Measurements from ENCODE around the gene TCEA2. TPM values are rescaled to one million over a fixed set of nuclear protein-coding genes. Genes with fewer than 3 reads are reported as not detected.

The TCEA2 gene
- total and polyA plus RNA-seq, 2 of the 13 experiments (the other 11 are each of a cell fraction or from before 2014, with no cell fraction given) = 28.1 to 33.7 TPM

DNA sequence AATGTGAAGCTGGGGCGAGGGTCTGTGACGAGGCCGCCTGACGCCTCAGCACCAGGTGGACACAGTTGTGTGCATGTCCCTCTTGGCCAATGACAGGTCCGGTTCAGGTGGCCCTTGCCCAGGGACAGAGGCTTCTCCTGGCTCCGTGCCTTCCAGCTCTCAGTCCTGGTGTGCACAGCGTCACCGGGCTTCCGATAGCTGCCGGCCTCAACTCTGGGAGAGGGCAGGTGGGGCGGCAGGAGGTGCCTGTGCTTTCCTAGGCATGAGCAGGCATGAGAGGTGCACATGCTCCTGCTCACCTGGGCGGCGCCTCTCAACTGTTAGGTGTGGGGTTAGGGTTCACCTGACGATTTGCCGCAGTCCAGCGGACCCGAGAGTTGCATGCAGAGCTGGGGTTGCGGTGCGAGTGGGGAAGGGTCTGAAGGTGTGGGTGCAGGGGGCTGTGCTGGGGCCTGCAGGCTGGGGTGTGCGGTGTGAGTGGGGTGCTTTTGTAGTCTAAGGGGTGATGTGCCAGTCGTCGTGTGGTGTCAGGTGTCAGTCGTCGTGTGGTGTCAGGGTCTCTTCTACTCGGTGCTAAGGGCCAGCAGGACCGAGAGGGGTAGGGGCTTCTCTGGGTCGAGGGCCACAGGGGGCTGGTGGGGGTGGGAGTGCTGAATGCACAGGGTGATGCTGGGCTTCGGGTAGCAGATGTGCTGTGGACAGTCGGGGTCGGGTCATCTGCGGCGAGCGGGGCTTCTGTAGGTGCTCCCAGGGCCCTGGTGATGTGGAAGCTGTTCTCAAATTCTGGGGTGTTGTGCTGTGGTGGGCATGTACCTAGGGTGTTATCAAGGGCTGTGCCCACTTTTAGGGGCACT, 9.8 kb upstream of the TCEA2 start (continued):
- TF ChIP-seq, protein P1, sequence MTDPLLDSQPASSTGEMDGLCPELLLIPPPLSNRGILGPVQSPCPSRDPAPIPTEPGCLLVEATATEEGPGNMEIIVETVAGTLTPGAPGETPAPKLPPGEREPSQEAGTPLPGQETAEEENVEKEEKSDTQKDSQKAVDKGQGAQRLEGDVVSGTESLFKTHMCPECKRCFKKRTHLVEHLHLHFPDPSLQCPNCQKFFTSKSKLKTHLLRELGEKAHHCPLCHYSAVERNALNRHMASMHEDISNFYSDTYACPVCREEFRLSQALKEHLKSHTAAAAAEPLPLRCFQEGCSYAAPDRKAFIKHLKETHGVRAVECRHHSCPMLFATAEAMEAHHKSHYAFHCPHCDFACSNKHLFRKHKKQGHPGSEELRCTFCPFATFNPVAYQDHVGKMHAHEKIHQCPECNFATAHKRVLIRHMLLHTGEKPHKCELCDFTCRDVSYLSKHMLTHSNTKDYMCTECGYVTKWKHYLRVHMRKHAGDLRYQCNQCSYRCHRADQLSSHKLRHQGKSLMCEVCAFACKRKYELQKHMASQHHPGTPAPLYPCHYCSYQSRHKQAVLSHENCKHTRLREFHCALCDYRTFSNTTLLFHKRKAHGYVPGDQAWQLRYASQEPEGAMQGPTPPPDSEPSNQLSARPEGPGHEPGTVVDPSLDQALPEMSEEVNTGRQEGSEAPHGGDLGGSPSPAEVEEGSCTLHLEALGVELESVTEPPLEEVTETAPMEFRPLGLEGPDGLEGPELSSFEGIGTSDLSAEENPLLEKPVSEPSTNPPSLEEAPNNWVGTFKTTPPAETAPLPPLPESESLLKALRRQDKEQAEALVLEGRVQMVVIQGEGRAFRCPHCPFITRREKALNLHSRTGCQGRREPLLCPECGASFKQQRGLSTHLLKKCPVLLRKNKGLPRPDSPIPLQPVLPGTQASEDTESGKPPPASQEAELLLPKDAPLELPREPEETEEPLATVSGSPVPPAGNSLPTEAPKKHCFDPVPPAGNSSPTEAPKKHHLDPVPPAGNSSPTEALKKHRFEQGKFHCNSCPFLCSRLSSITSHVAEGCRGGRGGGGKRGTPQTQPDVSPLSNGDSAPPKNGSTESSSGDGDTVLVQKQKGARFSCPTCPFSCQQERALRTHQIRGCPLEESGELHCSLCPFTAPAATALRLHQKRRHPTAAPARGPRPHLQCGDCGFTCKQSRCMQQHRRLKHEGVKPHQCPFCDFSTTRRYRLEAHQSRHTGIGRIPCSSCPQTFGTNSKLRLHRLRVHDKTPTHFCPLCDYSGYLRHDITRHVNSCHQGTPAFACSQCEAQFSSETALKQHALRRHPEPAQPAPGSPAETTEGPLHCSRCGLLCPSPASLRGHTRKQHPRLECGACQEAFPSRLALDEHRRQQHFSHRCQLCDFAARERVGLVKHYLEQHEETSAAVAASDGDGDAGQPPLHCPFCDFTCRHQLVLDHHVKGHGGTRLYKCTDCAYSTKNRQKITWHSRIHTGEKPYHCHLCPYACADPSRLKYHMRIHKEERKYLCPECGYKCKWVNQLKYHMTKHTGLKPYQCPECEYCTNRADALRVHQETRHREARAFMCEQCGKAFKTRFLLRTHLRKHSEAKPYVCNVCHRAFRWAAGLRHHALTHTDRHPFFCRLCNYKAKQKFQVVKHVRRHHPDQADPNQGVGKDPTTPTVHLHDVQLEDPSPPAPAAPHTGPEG (CRISPR knock-in tag; IDR thresholded peaks at IDR 0.05) = no peak; the same call in 1 of the 2 replicates
- no peak for TF ChIP-seq NR2F6 (IDR thresholded peaks at IDR 0.05)
- TF ChIP-seq NR2F6 (CRISPR knock-in tag; IDR thresholded peaks at IDR 0.05) = peak; percentile 77
- TF ChIP-seq, protein P2, sequence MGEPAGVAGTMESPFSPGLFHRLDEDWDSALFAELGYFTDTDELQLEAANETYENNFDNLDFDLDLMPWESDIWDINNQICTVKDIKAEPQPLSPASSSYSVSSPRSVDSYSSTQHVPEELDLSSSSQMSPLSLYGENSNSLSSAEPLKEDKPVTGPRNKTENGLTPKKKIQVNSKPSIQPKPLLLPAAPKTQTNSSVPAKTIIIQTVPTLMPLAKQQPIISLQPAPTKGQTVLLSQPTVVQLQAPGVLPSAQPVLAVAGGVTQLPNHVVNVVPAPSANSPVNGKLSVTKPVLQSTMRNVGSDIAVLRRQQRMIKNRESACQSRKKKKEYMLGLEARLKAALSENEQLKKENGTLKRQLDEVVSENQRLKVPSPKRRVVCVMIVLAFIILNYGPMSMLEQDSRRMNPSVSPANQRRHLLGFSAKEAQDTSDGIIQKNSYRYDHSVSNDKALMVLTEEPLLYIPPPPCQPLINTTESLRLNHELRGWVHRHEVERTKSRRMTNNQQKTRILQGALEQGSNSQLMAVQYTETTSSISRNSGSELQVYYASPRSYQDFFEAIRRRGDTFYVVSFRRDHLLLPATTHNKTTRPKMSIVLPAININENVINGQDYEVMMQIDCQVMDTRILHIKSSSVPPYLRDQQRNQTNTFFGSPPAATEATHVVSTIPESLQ (CRISPR knock-in tag; conservative IDR thresholded peaks at IDR 0.05) = no peak
- no peak for TF ChIP-seq ZSCAN30 (CRISPR knock-in tag; IDR thresholded peaks at IDR 0.05)
- TF ChIP-seq NFKBIZ (CRISPR knock-in tag; IDR thresholded peaks at IDR 0.05) = no peak
- peak; percentile 35; the same call in 1 of the 2 replicates for TF ChIP-seq HDAC2 (CRISPR knock-in tag; IDR thresholded peaks at IDR 0.05)
- no peak for TF ChIP-seq SMARCC2 (IDR thresholded peaks at IDR 0.05)
- TF ChIP-seq GABPB1 (CRISPR knock-in tag; IDR thresholded peaks at IDR 0.05) = no peak
- TF ChIP-seq ZFYVE20 (CRISPR knock-in tag; IDR thresholded peaks at IDR 0.05; ENCODE audit: borderline replicate concordance, low read depth) = 0 out of 2 replicates have a peak, but pooled peaks have one; percentile 47
- no peak for TF ChIP-seq SMARCE1 (IDR thresholded peaks at IDR 0.05; ENCODE audit: borderline replicate concordance)
- no peak for TF ChIP-seq SCMH1 (CRISPR knock-in tag; IDR thresholded peaks at IDR 0.05; ENCODE audit: borderline replicate concordance)
- TF ChIP-seq RXRB (CRISPR knock-in tag; IDR thresholded peaks at IDR 0.05; ENCODE audit: borderline replicate concordance) = peak; percentile 66
- TF ChIP-seq, protein P3, sequence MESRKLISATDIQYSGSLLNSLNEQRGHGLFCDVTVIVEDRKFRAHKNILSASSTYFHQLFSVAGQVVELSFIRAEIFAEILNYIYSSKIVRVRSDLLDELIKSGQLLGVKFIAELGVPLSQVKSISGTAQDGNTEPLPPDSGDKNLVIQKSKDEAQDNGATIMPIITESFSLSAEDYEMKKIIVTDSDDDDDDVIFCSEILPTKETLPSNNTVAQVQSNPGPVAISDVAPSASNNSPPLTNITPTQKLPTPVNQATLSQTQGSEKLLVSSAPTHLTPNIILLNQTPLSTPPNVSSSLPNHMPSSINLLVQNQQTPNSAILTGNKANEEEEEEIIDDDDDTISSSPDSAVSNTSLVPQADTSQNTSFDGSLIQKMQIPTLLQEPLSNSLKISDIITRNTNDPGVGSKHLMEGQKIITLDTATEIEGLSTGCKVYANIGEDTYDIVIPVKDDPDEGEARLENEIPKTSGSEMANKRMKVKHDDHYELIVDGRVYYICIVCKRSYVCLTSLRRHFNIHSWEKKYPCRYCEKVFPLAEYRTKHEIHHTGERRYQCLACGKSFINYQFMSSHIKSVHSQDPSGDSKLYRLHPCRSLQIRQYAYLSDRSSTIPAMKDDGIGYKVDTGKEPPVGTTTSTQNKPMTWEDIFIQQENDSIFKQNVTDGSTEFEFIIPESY (CRISPR knock-in tag; IDR thresholded peaks at IDR 0.05) = no peak
- TF ChIP-seq, protein P4, sequence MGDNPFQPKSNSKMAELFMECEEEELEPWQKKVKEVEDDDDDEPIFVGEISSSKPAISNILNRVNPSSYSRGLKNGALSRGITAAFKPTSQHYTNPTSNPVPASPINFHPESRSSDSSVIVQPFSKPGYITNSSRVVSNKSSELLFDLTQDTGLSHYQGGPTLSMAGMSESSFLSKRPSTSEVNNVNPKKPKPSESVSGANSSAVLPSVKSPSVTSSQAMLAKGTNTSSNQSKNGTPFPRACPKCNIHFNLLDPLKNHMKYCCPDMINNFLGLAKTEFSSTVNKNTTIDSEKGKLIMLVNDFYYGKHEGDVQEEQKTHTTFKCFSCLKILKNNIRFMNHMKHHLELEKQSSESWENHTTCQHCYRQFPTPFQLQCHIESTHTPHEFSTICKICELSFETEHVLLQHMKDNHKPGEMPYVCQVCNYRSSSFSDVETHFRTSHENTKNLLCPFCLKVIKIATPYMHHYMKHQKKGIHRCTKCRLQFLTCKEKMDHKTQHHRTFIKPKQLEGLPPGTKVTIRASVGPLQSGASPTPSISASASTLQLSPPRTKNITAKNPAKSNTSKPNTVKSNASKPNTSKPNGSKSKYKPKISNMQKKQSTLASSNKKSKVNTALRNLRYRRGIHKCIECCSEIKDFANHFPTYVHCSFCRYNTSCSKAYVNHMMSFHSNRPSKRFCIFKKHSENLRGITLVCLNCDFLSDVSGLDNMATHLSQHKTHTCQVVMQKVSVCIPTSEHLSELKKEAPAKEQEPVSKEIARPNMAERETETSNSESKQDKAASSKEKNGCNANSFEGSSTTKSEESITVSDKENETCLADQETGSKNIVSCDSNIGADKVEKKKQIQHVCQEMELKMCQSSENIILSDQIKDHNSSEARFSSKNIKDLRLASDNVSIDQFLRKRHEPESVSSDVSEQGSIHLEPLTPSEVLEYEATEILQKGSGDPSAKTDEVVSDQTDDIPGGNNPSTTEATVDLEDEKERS (CRISPR knock-in tag; IDR thresholded peaks at IDR 0.05) = peak; percentile 46; the same call in 1 of the 2 replicates
- no peak for TF ChIP-seq ZNF296 (CRISPR knock-in tag; conservative IDR thresholded peaks at IDR 0.05)
